Right ventricle myocardium inferior (tissue), 1 donor: ENCODE results near the gene RRAGD. TPM values are rescaled to one million over a fixed set of nuclear protein-coding genes. Genes with fewer than 3 reads are reported as not detected.
"Not testable (repeated sequence)": the region's sequence is repeated elsewhere in the genome, so short reads cannot be mapped to it uniquely, and the experiment has no call there.

Source experiments
- ATAC-seq: fragments of 200-7000 bp; cut with Tn5 transposase; one replicate; pipeline ENCODE4 v1.9.1; 2020; ENCODE audit warnings: mild to moderate bottlenecking, moderate library complexity
- DNase-seq: peaks from one replicate; pipeline ENCODE4 v3.0.0; 2021; ENCODE audit errors: missing footprints
- intact Hi-C: fragments of 100-400 bp; cut with DNase I; formaldehyde crosslinking; loops from one replicate; pipeline ENCODE4 v1.11.0; 2022
- total RNA-seq: library from RNA; stranded (reverse); fragmentation: NEBNext Ultra II Directional; extraction: Animal tissue kit (Norgen Biotek cat#: 25700); gene quantifications from one replicate; pipeline ENCODE4 v1.2.1, GENCODE V29; 2021
- donor health status: DM: no; HTN: yes; CAD: no; lungs with severe emphysema.

RRAGD gene
- total RNA-seq, 1 donor from 2014 or later = 126 TPM

DNA sequence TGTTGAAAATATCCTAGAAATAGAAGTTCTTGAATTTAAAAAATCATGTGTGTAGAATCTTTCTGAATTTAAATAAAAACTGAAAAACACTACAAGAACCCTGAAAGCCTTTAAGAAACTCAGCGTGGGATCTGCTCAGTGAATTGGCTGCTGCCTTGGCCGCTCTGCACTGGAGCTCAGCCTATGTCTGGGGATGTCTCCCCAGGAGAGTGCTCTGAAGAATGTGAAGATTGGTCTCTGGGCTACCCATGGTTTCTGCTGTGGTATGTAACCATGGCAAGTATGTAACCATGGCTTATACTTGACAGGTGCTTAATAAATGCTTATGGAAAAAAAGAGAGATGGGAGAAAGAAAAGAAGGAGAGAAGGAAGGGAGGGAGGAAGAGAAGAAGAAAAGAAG lies 3.1 kb upstream of the RRAGD start:
- intact Hi-C loops = no loop called here
- DNase-seq (no peak), ATAC-seq (no peak)

DNA sequence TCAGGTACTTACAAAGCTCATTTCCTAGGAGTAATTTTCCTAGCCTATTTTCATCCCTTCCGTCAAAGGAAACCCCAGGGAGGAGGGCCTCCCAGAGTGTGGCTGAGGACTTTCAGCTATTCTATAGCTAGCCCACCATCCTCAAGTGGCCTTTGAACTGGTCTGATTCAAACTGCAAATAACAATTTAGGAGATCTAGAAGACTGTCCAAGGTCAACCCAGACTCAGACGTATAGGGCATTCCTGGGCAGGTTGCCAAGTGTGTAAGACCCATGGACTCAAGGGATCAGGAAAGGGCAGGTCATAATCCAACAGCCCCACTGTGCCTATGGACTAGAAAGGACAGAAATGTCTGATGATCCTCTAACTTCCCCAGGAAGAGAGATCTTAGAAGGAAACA lies 2.1 kb upstream of the RRAGD start:
- DNase-seq (no peak), ATAC-seq (no peak)
- intact Hi-C loops = no loop called here

DNA sequence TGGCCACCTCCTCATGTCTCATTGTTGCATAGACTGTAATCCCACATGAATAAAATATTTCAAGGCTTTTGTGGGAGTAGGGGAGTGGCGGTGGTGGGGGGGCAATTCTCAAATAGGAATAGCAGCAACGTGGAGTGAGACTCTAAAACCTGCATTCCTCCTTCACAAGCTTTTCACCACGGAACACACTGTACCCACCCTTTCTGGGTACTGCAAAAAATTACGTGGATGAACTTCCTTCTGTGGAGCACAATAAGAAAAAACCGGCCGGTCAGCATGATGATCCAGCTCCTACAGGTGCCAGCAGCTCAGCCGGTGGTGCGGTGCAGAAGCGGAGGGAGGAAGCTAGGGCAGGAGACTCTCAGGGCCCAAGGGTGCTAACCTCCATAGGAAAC lies 930 bp upstream of the RRAGD start:
- intact Hi-C loops = no loop called here
- ATAC-seq = no peak
- no peak for DNase-seq

DNA sequence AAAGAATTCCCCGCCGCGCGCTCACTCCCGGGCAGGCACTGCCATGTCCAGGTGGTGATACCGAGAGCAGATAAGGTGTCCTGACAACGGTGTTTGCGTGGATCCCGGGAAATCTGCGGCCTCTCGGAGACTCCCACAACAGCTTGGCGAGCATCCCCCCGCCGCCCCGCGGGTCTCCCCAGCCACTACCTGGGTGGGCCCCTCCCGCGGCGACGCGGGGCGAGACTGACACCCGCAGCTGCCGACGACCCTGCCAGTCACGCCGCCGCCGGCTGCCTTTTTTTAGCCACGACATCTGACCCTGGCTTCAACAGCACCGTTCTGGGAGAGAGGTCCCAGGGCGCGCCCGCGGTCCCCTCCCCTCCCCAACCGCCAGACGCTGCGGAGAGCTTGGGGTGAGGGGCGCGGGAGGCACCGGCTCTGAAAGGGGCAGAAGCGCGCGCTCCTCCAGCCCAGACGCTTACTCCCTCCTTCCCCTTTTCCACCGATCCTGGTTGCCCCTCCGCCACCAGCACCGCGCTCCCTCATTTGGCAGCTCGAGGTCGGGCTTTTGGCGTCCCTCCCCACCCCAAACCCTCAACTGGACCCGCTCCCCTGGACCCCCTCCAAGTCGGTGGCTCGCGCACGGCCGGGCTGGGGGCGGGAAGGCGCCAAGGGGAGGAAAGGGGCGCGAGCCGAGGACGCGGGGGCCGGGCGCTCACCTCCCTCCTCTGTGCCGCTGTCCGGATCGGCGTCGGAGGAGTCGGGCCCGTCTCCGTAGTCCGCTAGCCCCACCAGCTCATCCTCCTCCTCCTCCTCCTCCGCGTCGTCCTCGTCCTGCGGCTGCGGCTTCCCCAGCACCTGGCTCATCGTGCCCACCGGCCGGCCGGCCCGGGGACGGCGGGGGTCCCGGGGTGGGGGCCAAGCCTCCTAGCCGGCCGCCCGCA lies 665 bp downstream of the RRAGD start:
- peak; percentile 52 for ATAC-seq
- intact Hi-C loops = loop anchor here (2.0 kb wide), 1 partner anchor 39 kb away; no protein-coding TSS in a partner anchor
- DNase-seq = peak; percentile 77

DNA sequence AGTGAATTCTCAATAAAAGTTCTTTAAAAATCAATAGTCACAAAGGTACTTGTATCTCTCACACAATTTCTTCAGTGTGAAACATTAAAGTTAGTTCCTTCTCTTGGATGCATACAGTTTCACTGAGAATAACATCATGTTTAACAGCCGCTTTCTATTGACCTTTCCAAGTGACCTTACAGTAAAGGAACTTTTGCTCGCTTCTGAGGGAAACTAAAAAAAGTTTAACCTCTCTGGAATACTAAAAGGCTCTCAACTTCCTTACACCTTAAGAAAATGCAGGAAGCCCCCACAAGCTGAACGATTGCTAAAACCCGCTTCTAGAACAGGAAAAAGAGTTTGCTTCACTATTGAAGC lies 1.3 kb downstream of the RRAGD start:
- intact Hi-C loops = loop anchor here (2.0 kb wide), 1 partner anchor 38 kb away; no protein-coding TSS in a partner anchor
- ATAC-seq = no peak
- DNase-seq = no peak

DNA sequence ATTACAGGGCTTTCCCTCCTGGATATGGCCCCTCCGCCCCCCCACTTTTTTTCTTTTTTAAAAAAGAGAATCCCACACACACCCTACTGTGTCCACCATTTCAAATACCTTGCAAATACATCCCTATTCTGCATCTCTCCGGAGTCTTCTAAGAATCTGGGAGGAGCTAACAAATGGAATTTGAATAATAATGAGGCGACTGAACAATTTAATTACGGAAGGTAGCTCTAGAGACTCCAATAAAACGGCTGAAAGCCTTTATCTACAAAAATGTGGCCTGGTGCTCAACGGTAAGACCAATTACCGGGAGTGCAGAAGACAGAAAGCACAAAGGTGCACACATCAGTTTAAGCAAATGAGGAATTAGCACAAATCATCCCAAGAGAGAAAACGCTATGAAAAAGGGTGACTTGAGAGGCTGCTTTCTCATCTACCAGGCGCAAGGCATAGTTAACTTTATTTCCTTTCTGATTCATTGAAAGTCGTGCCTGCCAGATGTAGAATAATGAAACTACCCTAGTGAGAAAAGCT lies 1.8 kb downstream of the RRAGD start:
- DNase-seq = no peak
- no peak for ATAC-seq
- intact Hi-C loops = loop anchor here (2.0 kb wide), 1 partner anchor 37 kb away; no protein-coding TSS in a partner anchor

DNA sequence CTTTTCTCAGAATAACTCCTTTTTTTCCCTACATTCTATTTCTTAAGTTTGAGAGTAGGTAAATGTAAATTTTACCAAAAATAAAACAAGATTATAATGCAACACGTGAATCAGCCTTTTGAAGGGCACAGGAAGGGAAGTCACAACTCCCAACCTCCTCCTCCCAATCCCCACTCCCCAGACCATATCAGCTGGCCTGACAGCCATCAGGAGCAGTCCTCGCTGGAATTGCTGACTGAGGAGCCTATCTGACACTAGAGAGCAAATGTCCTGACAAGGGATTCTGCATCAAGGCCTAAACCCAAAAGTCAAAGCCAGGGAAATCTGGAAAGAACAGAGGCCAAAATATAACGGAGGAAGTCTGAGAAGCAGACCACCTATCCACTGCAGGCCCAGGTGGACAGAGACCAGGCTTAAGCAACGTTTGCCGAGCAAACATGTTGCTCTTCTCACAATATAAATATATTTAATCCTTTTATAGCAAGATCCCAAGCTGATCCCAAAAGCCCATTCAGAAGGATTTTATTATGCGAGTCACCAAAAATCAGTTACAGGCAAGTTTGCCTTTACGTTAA lies 2.5 kb downstream of the RRAGD start:
- no peak for DNase-seq
- peak; percentile 43 for ATAC-seq
- intact Hi-C loops = loop anchor here (2.0 kb wide), 1 partner anchor 37 kb away; no protein-coding TSS in a partner anchor

DNA sequence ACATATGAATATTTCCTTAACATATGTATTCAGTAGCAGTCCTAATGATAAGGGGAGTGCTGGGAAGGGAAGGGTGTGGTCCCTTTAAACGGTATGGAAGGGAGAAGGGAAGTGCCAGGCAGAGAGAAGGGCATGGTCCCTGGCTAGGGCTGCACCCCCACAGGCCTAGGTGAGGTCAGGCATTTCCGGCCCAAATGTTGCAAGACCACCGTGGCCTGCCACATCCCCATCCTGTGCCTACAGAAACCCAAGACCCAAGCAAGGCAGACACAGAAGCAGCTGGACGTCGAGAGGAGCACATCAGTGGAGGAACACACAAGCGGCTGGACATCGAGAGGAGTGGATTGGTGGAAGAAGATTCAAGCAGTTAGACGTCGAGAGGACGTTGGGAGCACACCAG lies 5.9 kb downstream of the RRAGD start:
- intact Hi-C loops = no loop called here
- no peak for DNase-seq
- no peak for ATAC-seq

DNA sequence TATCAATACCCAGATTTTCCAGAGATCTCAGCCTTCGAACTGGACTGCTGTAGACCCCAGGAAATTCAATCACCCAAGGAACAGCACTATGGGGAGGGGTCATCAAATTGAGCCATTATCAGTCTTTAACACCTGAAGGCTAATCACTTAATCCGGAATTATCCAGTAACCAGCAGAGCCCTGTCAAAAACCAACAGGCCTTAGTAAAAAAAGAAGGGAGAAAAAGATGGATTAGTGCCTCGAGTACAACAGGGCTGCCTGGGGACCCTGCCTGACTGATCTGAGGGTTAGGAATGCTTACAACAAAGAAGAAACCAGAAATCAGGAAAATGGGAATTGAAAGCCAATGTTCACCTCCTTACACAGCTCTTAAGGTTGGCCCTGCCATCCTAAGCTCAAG lies 7.6 kb downstream of the RRAGD start:
- ATAC-seq = no peak
- intact Hi-C loops = no loop called here
- DNase-seq = no peak

DNA sequence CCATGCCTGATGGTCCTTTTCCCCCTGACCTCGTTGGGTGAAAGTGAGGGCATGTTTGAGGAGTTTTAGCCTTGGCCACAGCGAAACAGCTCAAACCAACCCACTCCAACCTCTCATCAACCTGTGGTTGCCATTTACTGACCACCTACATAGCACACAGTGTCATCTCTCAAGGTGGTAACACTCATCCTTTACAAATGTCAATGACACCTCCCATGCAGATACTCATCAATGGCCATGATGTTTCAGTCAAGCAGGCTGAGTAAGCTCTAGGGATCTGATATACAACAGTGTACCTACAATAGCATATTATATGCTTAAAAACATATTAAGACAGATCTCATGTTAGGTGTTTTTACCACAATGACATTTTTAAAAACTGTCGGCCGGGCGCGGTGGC lies 9.3 kb downstream of the RRAGD start:
- no peak for ATAC-seq
- intact Hi-C loops = no loop called here

DNA sequence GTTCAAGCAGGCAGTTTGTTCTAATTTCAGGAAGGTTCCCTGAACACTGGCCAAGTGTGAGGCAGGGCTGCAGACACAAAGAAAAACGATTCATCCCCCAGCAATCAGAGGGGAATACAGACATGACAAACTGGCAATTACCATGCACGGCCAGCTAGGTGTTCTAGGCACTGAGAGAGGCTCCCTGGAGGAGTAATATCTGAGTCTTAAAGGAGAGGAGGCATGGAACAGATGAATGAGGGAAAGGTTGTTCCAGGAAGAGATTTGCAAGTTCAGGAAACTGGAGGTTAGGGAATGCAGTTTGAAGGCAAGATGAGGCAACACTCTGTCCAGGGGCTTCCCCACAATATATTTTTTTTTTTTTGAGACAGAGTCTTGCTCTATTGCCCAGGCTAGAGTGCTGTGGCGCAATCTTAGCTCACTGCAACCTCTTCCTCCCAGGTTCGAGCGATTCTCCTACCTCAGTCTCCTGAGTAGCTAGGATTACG lies 11.1 kb downstream of the RRAGD start:
- ATAC-seq (no peak), DNase-seq (no peak)
- intact Hi-C loops = no loop called here

More for the DNA sequence above, 9.3 kb downstream of the RRAGD start:
- DNase-seq = no peak

DNA sequence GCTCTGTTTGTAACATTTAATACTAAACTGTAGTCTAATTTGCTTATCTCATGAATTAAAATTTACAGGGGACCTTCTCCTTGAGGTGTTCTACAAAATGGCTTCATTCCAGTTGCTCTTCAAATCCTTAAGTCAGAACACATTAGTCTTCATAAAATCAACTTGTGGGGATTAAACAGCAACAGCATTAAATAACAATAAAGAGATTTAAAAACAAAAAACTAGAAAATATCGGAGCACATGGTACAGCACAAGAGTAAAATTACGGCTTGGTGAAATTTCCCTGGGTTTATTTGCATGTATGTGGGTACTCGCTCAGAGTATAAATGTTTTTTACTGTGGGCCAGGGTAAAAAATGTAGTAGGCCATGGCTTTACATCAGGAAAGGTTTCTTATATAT lies 12.0 kb downstream of the RRAGD start:
- ATAC-seq (no peak), DNase-seq (no peak)
- intact Hi-C loops = no loop called here

DNA sequence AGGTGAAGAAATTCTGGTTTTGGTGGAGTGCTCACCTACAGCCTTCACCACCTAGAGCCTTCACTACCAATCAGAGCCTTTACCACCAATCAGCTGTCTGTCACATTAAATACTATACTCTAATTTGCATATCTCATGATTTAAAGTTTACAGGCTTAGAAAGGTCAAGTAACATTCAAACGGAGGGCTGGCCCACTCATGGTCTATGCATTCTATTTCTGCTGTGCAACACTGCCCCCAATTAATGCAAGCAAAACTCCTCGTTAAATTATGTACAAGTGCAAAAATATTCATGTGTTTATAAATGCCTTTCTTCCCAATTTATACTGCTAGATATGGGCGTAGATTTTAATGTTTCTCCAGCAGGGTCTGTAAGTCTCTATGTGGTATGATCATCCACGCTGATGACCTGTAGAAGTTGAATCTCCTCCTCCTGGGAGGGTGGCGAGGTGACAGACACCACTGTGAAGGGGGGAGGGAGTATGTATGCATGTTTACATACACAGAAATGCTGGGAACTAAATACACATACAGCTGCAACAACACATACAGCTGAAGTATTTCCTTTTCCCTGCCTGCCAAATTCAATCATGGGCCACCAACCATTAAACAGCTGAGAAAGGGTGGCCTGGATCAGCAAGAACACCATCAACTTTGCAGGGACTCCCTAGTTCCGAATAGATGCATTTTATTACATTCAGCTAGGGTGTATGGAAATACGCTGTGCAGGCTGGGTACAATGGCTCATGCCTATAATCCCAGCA lies 13.1 kb downstream of the RRAGD start:
- ATAC-seq (no peak), DNase-seq (no peak)
- intact Hi-C loops = no loop called here

DNA sequence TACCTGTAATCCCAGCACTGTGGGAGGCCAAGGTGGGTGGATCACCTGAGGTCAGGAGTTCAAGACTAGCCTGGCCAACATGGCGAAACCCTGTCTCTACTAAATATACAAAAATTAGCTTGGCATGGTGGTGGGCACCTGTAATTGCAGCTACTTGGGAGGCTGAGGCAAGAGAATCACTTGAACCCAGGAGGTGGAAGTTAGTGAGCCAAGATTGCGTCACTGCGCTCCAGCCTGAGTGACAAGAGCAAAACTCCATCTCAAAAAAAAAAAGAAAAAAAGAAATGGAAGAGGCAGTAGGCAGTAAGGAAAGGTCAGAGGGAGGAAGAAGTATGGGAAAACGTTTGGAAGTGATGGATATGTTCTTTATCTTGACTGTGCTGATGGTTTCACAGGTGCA lies 14.2 kb downstream of the RRAGD start:
- DNase-seq, ATAC-seq, intact Hi-C loops: not testable (repeated sequence)

DNA sequence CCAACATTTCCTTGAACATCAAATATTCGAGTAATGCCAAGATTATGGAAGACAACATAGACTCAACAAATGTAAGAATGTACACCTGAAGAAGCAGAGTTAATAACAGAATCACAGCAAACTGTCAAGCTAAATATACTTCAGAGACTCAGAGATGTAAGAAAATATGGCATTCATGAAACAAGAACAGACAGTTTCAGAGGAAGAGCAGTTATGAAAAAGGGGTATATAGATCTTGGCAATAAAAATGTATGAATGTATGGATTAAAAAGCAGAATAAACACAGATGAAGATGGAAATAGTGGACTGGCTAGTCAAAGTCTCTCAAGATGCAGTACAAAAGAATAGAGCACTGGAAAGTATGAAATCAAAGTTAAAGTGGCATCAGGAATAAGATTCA lies 18.4 kb downstream of the RRAGD start:
- intact Hi-C loops = no loop called here
- DNase-seq (no peak), ATAC-seq (no peak)

DNA sequence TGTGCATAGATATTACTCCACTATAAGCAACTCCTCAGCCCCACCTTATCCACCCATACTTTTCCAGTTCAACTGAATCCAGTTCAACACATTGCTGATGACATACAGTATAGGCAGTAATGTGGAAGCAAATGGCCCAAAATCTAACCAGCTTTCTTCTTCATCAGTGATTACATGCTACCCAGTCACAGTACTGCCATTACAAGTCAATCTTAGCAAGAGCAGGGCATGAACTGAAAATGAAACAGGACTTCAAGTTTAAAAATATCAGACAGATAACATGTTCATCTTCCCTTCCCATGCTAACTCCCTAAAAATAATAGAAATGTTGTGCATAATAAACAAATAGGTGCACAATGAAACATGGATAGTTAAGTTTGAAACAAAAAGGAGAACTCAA lies 19.2 kb downstream of the RRAGD start:
- no peak for ATAC-seq
- DNase-seq = no peak
- intact Hi-C loops = no loop called here

DNA sequence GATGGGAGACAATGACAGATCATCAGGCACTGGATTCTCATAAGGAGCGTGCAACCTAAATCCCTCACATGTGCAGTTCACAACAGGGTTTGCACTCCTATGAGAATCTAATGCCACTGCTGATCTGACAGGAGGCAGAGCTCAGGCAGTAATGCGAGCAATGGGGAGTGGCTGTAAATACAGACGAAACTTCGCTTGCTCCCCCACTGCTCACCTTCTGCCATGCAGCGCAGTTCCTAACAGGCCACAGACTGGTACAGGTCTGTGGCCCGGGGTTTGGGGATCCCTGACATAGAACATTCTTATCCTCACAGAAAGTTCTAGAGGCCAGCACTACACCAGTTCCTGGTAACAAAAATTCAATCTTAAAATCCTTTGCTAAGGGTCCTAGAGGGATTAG lies 23.2 kb downstream of the RRAGD start:
- no peak for ATAC-seq
- intact Hi-C loops = no loop called here
- no peak for DNase-seq

DNA sequence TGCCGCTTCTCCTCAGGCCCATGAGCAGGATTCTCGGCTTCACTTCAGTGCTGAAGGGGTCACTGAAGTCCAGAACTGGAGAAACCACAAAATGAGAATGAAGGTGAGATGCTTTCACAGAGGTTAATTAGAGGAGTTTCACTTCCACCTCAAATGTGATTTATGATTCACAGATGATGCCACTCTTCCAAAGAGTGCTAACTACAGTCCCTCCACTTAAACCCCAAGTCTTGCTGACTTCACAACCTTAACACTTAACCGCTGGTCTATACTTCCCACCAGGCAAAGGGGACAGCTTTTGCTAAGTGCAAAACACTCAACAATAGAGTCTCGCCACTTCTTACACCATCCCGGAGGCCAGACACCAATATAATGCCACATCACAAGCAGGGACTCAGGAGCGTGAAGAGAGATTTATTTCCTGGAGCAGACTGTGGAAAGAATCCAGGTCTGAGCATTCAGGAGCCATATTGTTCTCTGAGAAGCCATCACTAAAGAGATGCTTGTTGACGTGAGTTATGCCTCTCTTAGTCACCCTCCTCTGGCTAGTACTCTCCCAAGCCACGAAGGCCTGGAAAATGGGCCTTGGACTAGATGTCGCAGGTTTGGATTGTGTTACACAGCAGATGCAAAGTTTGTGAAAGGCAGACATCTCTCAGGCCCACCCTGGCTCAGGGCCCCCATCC lies 24.4 kb downstream of the RRAGD start:
- no peak for ATAC-seq

More for the DNA sequence above, 24.4 kb downstream of the RRAGD start:
- intact Hi-C loops = no loop called here
- DNase-seq = no peak
